ENCODE measurements around the gene PPP1R7.

PPP1R7 gene

DNA sequence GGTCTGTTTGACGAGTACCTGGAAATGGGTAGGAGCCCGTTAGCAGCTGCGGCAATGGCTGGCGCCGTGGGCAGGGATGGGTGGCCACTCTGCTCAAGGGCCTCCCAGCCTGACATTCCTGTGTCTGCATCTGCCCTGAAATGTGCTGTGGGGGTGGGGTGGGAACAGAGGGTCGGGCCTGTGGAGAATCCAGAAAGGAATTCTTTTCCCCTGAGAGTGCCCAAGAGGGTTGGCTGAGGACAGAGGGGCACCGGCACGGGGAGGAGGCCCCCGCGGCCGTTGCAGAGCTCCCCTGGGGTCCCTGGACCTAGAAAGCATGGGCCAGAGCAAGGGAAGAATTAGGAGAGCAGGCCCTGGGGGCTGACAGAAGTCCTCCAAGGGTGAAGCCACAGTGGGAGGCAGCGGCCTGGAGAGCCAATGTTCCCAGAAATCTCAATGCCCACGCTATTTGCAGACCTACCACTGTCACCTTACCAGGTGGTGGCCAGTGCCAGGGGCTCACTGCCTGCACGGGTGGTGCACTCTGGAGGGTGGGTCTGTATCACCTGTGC is 66.0 kb downstream of the PPP1R7 start:
- H3K79me2 ChIP-seq (ENCODE audit: insufficient read depth, low read length): no peaks in the 10 kb centered on the region
- H4K20me1 ChIP-seq (ENCODE audit: insufficient read depth, low read length): 0 out of 2 replicates have a peak, but pooled peaks cover 3% of the 10 kb centered on the region
- ATAC-seq (ENCODE audit: insufficient read depth, low read depth) (no peak; the same call in 2 of the 3 replicates), DNase-seq (no peak)
- no peaks in the 10 kb centered on the region for H3K27me3 ChIP-seq (ENCODE audit: insufficient read depth, low read length, poor library complexity)
- H3K27ac ChIP-seq (ENCODE audit: low read length): no peak overlapping the region
- no peak overlapping the region for H3K4me2 ChIP-seq (ENCODE audit: insufficient read depth, low read length)
- H3K36me3 ChIP-seq (ENCODE audit: insufficient read depth, low read length): no peaks in the 10 kb centered on the region
- H2AFZ ChIP-seq (ENCODE audit: low read depth, low read length): no peak overlapping the region
- TF ChIP-seq, protein P1, sequence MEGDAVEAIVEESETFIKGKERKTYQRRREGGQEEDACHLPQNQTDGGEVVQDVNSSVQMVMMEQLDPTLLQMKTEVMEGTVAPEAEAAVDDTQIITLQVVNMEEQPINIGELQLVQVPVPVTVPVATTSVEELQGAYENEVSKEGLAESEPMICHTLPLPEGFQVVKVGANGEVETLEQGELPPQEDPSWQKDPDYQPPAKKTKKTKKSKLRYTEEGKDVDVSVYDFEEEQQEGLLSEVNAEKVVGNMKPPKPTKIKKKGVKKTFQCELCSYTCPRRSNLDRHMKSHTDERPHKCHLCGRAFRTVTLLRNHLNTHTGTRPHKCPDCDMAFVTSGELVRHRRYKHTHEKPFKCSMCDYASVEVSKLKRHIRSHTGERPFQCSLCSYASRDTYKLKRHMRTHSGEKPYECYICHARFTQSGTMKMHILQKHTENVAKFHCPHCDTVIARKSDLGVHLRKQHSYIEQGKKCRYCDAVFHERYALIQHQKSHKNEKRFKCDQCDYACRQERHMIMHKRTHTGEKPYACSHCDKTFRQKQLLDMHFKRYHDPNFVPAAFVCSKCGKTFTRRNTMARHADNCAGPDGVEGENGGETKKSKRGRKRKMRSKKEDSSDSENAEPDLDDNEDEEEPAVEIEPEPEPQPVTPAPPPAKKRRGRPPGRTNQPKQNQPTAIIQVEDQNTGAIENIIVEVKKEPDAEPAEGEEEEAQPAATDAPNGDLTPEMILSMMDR (IDR thresholded peaks at IDR 0.05; ENCODE audit: borderline replicate concordance, extremely low read depth, low read length, poor library complexity, severe bottlenecking): no peak
- TF ChIP-seq EZH2 (IDR thresholded peaks at IDR 0.05; ENCODE audit: borderline replicate concordance, low read depth, low read length, severe bottlenecking): no peak
- no peaks in the 10 kb centered on the region for H3K4me1 ChIP-seq (ENCODE audit: insufficient read depth, low read length)
- no peak overlapping the region for H3K4me3 ChIP-seq (ENCODE audit: low read depth in 1 of 2, low read length in 2 of 2)
- H3K9ac ChIP-seq (ENCODE audit: low read depth, low read length): no peak overlapping the region
- no peaks in the 10 kb centered on the region for H3K9me3 ChIP-seq (ENCODE audit: insufficient read depth, low read length, severe bottlenecking)

DNA sequence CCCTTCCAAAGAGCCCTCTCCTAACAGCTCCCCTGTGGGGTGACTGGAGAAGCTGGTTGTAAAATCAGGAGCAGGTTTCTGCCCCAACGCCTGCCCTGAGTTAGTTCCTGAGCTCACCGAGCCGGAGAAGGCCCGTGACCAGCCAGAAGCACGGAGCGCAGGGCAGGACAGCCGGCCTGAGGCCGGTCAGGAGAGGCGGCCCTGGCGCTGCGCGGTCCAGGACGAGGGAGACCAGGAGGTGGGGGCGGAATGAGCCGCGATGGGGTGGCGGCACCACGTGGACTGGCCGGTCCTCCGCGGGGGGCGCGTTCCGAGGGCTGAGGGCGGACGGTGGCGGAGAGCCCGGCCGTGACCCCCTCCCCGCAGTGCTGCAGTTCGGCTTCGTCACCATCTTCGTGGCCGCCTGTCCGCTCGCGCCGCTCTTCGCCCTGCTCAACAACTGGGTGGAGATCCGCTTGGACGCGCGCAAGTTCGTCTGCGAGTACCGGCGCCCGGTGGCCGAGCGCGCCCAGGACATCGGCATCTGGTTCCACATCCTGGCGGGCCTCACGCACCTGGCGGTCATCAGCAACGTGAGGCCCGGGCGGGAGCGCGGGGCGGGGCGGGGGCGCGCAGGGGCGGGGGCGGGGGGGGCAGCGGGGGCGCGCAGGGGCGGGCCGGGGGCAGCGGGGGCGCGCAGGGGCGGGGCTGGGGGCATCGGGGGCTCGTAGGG is 67.2 kb downstream of the PPP1R7 start:
- H3K4me3 ChIP-seq (ENCODE audit: low read depth in 1 of 2, low read length in 2 of 2): no peak overlapping the region
- no peaks in the 10 kb centered on the region for H3K79me2 ChIP-seq (ENCODE audit: insufficient read depth, low read length)
- no peaks in the 10 kb centered on the region for H3K36me3 ChIP-seq (ENCODE audit: insufficient read depth, low read length)
- H3K9me3 ChIP-seq (ENCODE audit: insufficient read depth, low read length, severe bottlenecking): no peaks in the 10 kb centered on the region
- H3K27me3 ChIP-seq (ENCODE audit: insufficient read depth, low read length, poor library complexity): no peaks in the 10 kb centered on the region
- H4K20me1 ChIP-seq (ENCODE audit: insufficient read depth, low read length): no peaks in the 10 kb centered on the region
- no peak overlapping the region for H3K9ac ChIP-seq (ENCODE audit: low read depth, low read length)
- no peaks in the 10 kb centered on the region for H3K4me1 ChIP-seq (ENCODE audit: insufficient read depth, low read length)
- ATAC-seq (ENCODE audit: insufficient read depth, low read depth) (no peak), DNase-seq (no peak)
- no peak overlapping the region for H3K27ac ChIP-seq (ENCODE audit: low read length)
- no peak overlapping the region for H3K4me2 ChIP-seq (ENCODE audit: insufficient read depth, low read length)
- TF ChIP-seq EZH2 (IDR thresholded peaks at IDR 0.05; ENCODE audit: borderline replicate concordance, low read depth, low read length, severe bottlenecking): no peak
- TF ChIP-seq, protein P1 (IDR thresholded peaks at IDR 0.05; ENCODE audit: borderline replicate concordance, extremely low read depth, low read length, poor library complexity, severe bottlenecking): no peak
- H2AFZ ChIP-seq (ENCODE audit: low read depth, low read length): no peak overlapping the region

DNA sequence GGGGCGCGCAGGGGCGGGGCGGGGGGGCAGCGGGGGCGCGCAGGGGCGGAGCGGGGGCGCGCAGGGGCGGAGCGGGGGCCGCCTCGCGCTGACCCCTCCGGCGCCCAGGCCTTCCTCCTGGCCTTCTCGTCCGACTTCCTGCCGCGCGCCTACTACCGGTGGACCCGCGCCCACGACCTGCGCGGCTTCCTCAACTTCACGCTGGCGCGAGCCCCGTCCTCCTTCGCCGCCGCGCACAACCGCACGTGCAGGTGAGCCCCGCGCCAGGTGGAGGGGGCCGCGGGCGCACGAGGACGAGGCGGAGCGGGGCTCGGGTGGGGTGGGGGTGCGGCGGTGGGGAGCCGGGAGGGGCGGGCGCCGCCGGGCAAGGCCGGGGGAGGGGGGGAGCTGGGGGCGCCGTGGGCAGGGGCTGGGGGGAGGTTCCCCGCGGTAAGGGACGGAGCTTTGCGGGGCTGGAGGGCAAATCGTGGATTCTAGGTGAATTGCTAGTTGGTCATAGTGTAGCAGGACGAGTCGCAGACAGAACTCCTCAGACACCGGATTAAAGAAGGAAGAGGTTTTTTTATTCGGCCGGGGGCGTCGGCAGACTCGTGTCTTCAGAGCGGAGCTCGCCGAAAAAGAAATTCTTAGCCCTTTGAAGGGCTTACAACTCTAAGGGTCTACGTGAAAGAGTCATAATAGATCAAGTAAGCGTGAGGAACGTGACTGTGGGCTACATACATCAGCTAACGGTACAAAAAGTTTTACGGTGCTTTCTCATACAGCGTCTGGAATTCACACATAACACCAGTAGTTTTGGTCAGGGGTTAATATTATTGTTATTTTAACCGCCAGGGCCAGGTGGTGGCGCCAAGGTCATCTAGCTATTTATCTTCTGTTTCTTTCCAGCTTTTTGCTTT is 68.1 kb downstream of the PPP1R7 start:
- Histone ChIP-seq H3K9ac (ENCODE audit: low read depth, low read length) (no peak overlapping the region), H3K27me3 (ENCODE audit: insufficient read depth, low read length, poor library complexity) (no peaks in the 10 kb centered on the region), H3K4me1 (ENCODE audit: insufficient read depth, low read length) (no peaks in the 10 kb centered on the region), H3K4me2 (ENCODE audit: insufficient read depth, low read length) (no peak overlapping the region), H2AFZ (ENCODE audit: low read depth, low read length) (no peak overlapping the region), H3K79me2 (ENCODE audit: insufficient read depth, low read length) (no peaks in the 10 kb centered on the region), H4K20me1 (ENCODE audit: insufficient read depth, low read length) (no peaks in the 10 kb centered on the region), H3K27ac (ENCODE audit: low read length) (no peak overlapping the region), H3K9me3 (ENCODE audit: insufficient read depth, low read length, severe bottlenecking) (no peaks in the 10 kb centered on the region), H3K4me3 (ENCODE audit: low read depth in 1 of 2, low read length in 2 of 2) (no peak overlapping the region), H3K36me3 (ENCODE audit: insufficient read depth, low read length) (no peaks in the 10 kb centered on the region)
- ATAC-seq (ENCODE audit: insufficient read depth, low read depth): no peak
- DNase-seq: no peak
- TF ChIP-seq, protein P1 (IDR thresholded peaks at IDR 0.05; ENCODE audit: borderline replicate concordance, extremely low read depth, low read length, poor library complexity, severe bottlenecking): peak; percentile 15
- no peak for TF ChIP-seq EZH2 (IDR thresholded peaks at IDR 0.05; ENCODE audit: borderline replicate concordance, low read depth, low read length, severe bottlenecking)

Measured in DND-41 (cell line).